ENCODE results near the gene NDFIP1.

Gene NDFIP1

GRCh38 chr5:142097681-142098080 lies 10.9 kb upstream of the NDFIP1 start:
- DNase-seq (no peak), ATAC-seq (ENCODE audit: insufficient read depth, low read depth) (no peak)
- TF ChIP-seq EZH2 (IDR thresholded peaks at IDR 0.05; ENCODE audit: borderline replicate concordance, low read depth, low read length, severe bottlenecking) (no peak), CTCF (IDR thresholded peaks at IDR 0.05; ENCODE audit: borderline replicate concordance, extremely low read depth, low read length, poor library complexity, severe bottlenecking) (no peak)
- Histone ChIP-seq H3K27ac (ENCODE audit: low read length) (no peak overlapping the region), H3K4me3 (ENCODE audit: low read depth in 1 of 2, low read length in 2 of 2) (no peak overlapping the region), H2AFZ (ENCODE audit: low read depth, low read length) (no peak overlapping the region), H3K79me2 (ENCODE audit: insufficient read depth, low read length) (no peaks in the 10 kb centered on the region), H3K9ac (ENCODE audit: low read depth, low read length) (no peak overlapping the region), H3K4me2 (ENCODE audit: insufficient read depth, low read length) (no peak overlapping the region), H4K20me1 (ENCODE audit: insufficient read depth, low read length) (no peaks in the 10 kb centered on the region), H3K27me3 (ENCODE audit: insufficient read depth, low read length, poor library complexity) (no peaks in the 10 kb centered on the region), H3K36me3 (ENCODE audit: insufficient read depth, low read length) (no peaks in the 10 kb centered on the region), H3K4me1 (ENCODE audit: insufficient read depth, low read length) (peaks cover 13% of the 10 kb centered on the region), H3K9me3 (ENCODE audit: insufficient read depth, low read length, severe bottlenecking) (no peaks in the 10 kb centered on the region)

GRCh38 chr5:142098275-142098674 lies 10.3 kb upstream of the NDFIP1 start:
- H3K36me3 ChIP-seq (ENCODE audit: insufficient read depth, low read length), result no peaks in the 10 kb centered on the region
- no peak overlapping the region for H3K4me3 ChIP-seq (ENCODE audit: low read depth in 1 of 2, low read length in 2 of 2)
- H2AFZ ChIP-seq (ENCODE audit: low read depth, low read length), result no peak overlapping the region
- H4K20me1 ChIP-seq (ENCODE audit: insufficient read depth, low read length), result no peaks in the 10 kb centered on the region
- ATAC-seq (ENCODE audit: insufficient read depth, low read depth) (no peak), DNase-seq (no peak)
- no peak for TF ChIP-seq CTCF (IDR thresholded peaks at IDR 0.05; ENCODE audit: borderline replicate concordance, extremely low read depth, low read length, poor library complexity, severe bottlenecking)
- no peak for TF ChIP-seq EZH2 (IDR thresholded peaks at IDR 0.05; ENCODE audit: borderline replicate concordance, low read depth, low read length, severe bottlenecking)
- no peaks in the 10 kb centered on the region for H3K9me3 ChIP-seq (ENCODE audit: insufficient read depth, low read length, severe bottlenecking)
- no peaks in the 10 kb centered on the region for H3K27me3 ChIP-seq (ENCODE audit: insufficient read depth, low read length, poor library complexity)
- H3K27ac ChIP-seq (ENCODE audit: low read length), result no peak overlapping the region
- no peaks in the 10 kb centered on the region for H3K79me2 ChIP-seq (ENCODE audit: insufficient read depth, low read length)
- peaks cover 13% of the 10 kb centered on the region for H3K4me1 ChIP-seq (ENCODE audit: insufficient read depth, low read length)
- no peak overlapping the region for H3K9ac ChIP-seq (ENCODE audit: low read depth, low read length)
- no peak overlapping the region for H3K4me2 ChIP-seq (ENCODE audit: insufficient read depth, low read length)

GRCh38 chr5:142098931-142099330 lies 9.6 kb upstream of the NDFIP1 start:
- H4K20me1 ChIP-seq (ENCODE audit: insufficient read depth, low read length), result no peaks in the 10 kb centered on the region
- TF ChIP-seq CTCF (IDR thresholded peaks at IDR 0.05; ENCODE audit: borderline replicate concordance, extremely low read depth, low read length, poor library complexity, severe bottlenecking), result no peak
- TF ChIP-seq EZH2 (IDR thresholded peaks at IDR 0.05; ENCODE audit: borderline replicate concordance, low read depth, low read length, severe bottlenecking), result no peak

DNA sequence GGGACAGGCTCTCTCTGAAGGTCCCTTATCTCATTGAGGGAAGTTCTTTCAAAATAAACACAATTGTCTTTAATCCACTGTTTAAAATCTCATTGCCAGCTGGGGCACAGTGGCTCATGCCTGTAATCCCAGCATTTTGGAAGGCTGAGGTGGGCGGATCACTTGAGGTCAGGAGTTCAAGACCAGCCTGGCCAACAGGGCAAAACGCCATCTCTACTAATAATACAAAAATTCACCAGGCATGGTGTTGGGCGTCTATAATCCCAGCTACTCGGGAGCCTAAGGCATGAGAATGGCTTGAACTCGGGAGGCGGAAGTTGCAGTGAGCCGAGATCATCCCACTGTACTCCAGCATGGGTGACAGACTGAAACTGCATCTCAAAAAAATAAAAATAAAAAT lies 8.3 kb upstream of the NDFIP1 start:
- no peak overlapping the region for H2AFZ ChIP-seq (ENCODE audit: low read depth, low read length)
- H3K27ac ChIP-seq (ENCODE audit: low read length), result no peak overlapping the region
- H3K36me3 ChIP-seq (ENCODE audit: insufficient read depth, low read length), result no peaks in the 10 kb centered on the region
- H3K4me3 ChIP-seq (ENCODE audit: low read depth in 1 of 2, low read length in 2 of 2), result no peak overlapping the region
- H3K79me2 ChIP-seq (ENCODE audit: insufficient read depth, low read length), result no peaks in the 10 kb centered on the region
- no peaks in the 10 kb centered on the region for H4K20me1 ChIP-seq (ENCODE audit: insufficient read depth, low read length)
- TF ChIP-seq CTCF (IDR thresholded peaks at IDR 0.05; ENCODE audit: borderline replicate concordance, extremely low read depth, low read length, poor library complexity, severe bottlenecking) (no peak), EZH2 (IDR thresholded peaks at IDR 0.05; ENCODE audit: borderline replicate concordance, low read depth, low read length, severe bottlenecking) (no peak)
- no peaks in the 10 kb centered on the region for H3K27me3 ChIP-seq (ENCODE audit: insufficient read depth, low read length, poor library complexity)
- H3K4me1 ChIP-seq (ENCODE audit: insufficient read depth, low read length), result peaks cover 15% of the 10 kb centered on the region
- DNase-seq (no peak), ATAC-seq (ENCODE audit: insufficient read depth, low read depth) (no peak)
- no peak overlapping the region for H3K9ac ChIP-seq (ENCODE audit: low read depth, low read length)
- no peaks in the 10 kb centered on the region for H3K9me3 ChIP-seq (ENCODE audit: insufficient read depth, low read length, severe bottlenecking)
- no peak overlapping the region for H3K4me2 ChIP-seq (ENCODE audit: insufficient read depth, low read length)

More at GRCh38 chr5:142098931-142099330, 9.6 kb upstream of the NDFIP1 start:
- H3K9me3 ChIP-seq (ENCODE audit: insufficient read depth, low read length, severe bottlenecking), result no peaks in the 10 kb centered on the region
- no peak overlapping the region for H3K9ac ChIP-seq (ENCODE audit: low read depth, low read length)
- DNase-seq (no peak), ATAC-seq (ENCODE audit: insufficient read depth, low read depth) (no peak)
- H3K4me2 ChIP-seq (ENCODE audit: insufficient read depth, low read length), result no peak overlapping the region
- H3K27me3 ChIP-seq (ENCODE audit: insufficient read depth, low read length, poor library complexity), result no peaks in the 10 kb centered on the region
- H3K36me3 ChIP-seq (ENCODE audit: insufficient read depth, low read length), result no peaks in the 10 kb centered on the region
- no peak overlapping the region for H2AFZ ChIP-seq (ENCODE audit: low read depth, low read length)
- H3K4me3 ChIP-seq (ENCODE audit: low read depth in 1 of 2, low read length in 2 of 2), result no peak overlapping the region
- peaks cover 13% of the 10 kb centered on the region for H3K4me1 ChIP-seq (ENCODE audit: insufficient read depth, low read length)
- H3K27ac ChIP-seq (ENCODE audit: low read length), result no peak overlapping the region
- H3K79me2 ChIP-seq (ENCODE audit: insufficient read depth, low read length), result no peaks in the 10 kb centered on the region
